ENCODE data around the gene MYRIP. TPM values are rescaled to one million over a fixed set of nuclear protein-coding genes. Genes with fewer than 3 reads are reported as not detected.

MYRIP gene
- total RNA-seq, 1 experiment from 2014 or later, result not detected

DNA sequence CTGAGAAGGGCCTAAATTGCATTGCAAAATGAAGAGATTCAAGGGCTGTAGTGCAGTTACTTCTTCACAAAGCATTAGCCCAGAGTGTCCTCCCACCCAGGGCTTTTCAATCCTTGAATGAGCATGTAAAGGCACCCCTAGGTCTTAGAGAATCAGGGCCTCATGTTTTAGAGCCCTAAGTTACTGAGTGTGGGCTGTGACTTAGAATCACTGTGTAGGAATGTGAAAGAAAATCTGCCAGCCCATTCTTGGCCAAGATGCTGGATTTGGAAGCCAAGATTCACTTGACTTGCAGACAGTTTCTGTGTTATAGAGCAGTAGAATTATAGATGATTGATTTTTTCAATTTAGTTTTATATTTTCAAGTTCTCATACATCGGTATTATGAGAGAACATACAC lies 153.2 kb downstream of the MYRIP start:
- Histone ChIP-seq H3K4me1 (ENCODE audit: insufficient read depth, low read length) (no peaks in the 10 kb centered on the region), H3K4me2 (ENCODE audit: low read length) (no peak overlapping the region), H3F3A (ENCODE audit: low read length, unreplicated experiment) (no peaks in the 10 kb centered on the region), H2AFZ (ENCODE audit: low read length) (no peak overlapping the region), H3K9me3 (ENCODE audit: low read length) (no peaks in the 10 kb centered on the region), H4K20me1 (ENCODE audit: low read length) (no peaks in the 10 kb centered on the region), H3K36me3 (ENCODE audit: low read depth, low read length) (no peaks in the 10 kb centered on the region), H3K27me3 (ENCODE audit: low read length) (no peaks in the 10 kb centered on the region; the same call in 1 of the 2 replicates), H3K9ac (ENCODE audit: low read length) (no peak overlapping the region), H3K27ac (ENCODE audit: low read length) (no peak overlapping the region), H3K79me2 (ENCODE audit: low read length) (no peaks in the 10 kb centered on the region), H3K4me3 (ENCODE audit: low read length) (no peak overlapping the region), H3K9me2 (replicated peaks; ENCODE audit: low read length) (no peaks in the 10 kb centered on the region)
- TF ChIP-seq EZH2 (IDR thresholded peaks at IDR 0.05; ENCODE audit: low read length, unreplicated experiment) (no peak), EZH2phosphoT487 (IDR thresholded peaks at IDR 0.05; ENCODE audit: borderline replicate concordance, low read length) (no peak)
- TF ChIP-seq, protein P1, sequence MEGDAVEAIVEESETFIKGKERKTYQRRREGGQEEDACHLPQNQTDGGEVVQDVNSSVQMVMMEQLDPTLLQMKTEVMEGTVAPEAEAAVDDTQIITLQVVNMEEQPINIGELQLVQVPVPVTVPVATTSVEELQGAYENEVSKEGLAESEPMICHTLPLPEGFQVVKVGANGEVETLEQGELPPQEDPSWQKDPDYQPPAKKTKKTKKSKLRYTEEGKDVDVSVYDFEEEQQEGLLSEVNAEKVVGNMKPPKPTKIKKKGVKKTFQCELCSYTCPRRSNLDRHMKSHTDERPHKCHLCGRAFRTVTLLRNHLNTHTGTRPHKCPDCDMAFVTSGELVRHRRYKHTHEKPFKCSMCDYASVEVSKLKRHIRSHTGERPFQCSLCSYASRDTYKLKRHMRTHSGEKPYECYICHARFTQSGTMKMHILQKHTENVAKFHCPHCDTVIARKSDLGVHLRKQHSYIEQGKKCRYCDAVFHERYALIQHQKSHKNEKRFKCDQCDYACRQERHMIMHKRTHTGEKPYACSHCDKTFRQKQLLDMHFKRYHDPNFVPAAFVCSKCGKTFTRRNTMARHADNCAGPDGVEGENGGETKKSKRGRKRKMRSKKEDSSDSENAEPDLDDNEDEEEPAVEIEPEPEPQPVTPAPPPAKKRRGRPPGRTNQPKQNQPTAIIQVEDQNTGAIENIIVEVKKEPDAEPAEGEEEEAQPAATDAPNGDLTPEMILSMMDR (conservative IDR thresholded peaks at IDR 0.05; ENCODE audit: low read depth, low read length), result no peak
- intact Hi-C loops (cut with micrococcal nuclease), result no loop called here
- ChIA-PET CTCF (no interaction called here), POLR2A (ENCODE audit: unreplicated experiment) (no interaction called here)
- DNase-seq, result no peak
- BruUV-seq (replicated peaks), result no TSS peak
- ATAC-seq, result no peak

DNA sequence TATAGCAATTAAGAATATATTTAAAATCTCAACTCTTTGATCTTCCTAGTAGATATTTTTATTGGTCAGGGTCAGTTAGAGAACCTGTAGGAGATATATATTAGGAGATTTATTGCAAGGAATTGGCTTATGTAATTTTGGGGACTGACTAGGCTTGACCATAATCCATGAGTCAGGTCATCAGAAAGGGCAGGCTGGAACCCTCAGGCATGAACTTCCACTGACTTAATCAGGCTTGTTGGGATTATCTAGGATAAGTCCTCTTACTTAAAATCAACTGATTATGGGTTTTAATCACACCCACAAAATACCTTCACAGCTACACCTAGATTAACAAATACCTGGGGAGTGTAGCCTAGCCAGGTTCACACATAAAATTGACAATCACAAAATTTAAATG lies 156.1 kb downstream of the MYRIP start:
- no peak for DNase-seq
- no peak for TF ChIP-seq EZH2phosphoT487 (IDR thresholded peaks at IDR 0.05; ENCODE audit: borderline replicate concordance, low read length)
- TF ChIP-seq, protein P1 (conservative IDR thresholded peaks at IDR 0.05; ENCODE audit: low read depth, low read length), result no peak
- no peak for TF ChIP-seq EZH2 (IDR thresholded peaks at IDR 0.05; ENCODE audit: low read length, unreplicated experiment)
- intact Hi-C loops (cut with micrococcal nuclease), result no loop called here
- H3K79me2 ChIP-seq (ENCODE audit: low read length), result no peaks in the 10 kb centered on the region
- ChIA-PET CTCF (no interaction called here), POLR2A (ENCODE audit: unreplicated experiment) (no interaction called here)
- H3K4me2 ChIP-seq (ENCODE audit: low read length), result no peak overlapping the region
- no peak overlapping the region for H3K27ac ChIP-seq (ENCODE audit: low read length)
- ATAC-seq, result no peak
- H4K20me1 ChIP-seq (ENCODE audit: low read length), result no peaks in the 10 kb centered on the region
- H3F3A ChIP-seq (ENCODE audit: low read length, unreplicated experiment), result no peaks in the 10 kb centered on the region
- no peak overlapping the region for H3K4me3 ChIP-seq (ENCODE audit: low read length)
- BruUV-seq (replicated peaks), result no TSS peak
- H3K9me3 ChIP-seq (ENCODE audit: low read length), result peaks cover 3% of the 10 kb centered on the region; the same call in 1 of the 2 replicates
- no peaks in the 10 kb centered on the region for H3K9me2 ChIP-seq (replicated peaks; ENCODE audit: low read length)
- H3K27me3 ChIP-seq (ENCODE audit: low read length), result no peaks in the 10 kb centered on the region; the same call in 1 of the 2 replicates
- no peak overlapping the region for H2AFZ ChIP-seq (ENCODE audit: low read length)
- no peaks in the 10 kb centered on the region for H3K4me1 ChIP-seq (ENCODE audit: insufficient read depth, low read length)
- no peaks in the 10 kb centered on the region for H3K36me3 ChIP-seq (ENCODE audit: low read depth, low read length)
- H3K9ac ChIP-seq (ENCODE audit: low read length), result no peak overlapping the region

DNA sequence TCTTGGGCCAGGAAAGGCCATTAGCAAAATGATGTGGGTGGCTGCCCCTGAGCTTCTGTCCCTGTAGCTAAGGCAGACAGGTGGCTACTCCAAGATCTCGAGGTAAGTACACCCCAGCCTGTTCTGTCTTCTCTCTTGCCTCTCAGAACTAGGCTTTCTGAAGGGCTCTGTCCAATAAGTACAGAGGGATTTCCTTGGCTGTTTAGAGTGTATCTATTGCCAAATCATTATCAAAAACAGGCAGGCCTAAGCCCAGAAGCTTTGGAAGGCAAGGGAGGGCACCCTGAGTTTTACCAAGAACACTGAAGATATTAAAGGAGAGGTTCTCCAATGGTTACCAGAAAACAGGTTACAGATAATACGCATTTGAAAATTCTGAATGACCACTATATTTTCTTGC lies 156.6 kb downstream of the MYRIP start:
- H2AFZ ChIP-seq (ENCODE audit: low read length), result no peak overlapping the region
- H3F3A ChIP-seq (ENCODE audit: low read length, unreplicated experiment), result no peaks in the 10 kb centered on the region
- intact Hi-C loops (cut with micrococcal nuclease), result no loop called here
- no peak overlapping the region for H3K4me3 ChIP-seq (ENCODE audit: low read length)
- no peaks in the 10 kb centered on the region for H3K79me2 ChIP-seq (ENCODE audit: low read length)
- no TSS peak for BruUV-seq (replicated peaks)
- no peaks in the 10 kb centered on the region; the same call in 1 of the 2 replicates for H3K27me3 ChIP-seq (ENCODE audit: low read length)
- no peaks in the 10 kb centered on the region for H3K36me3 ChIP-seq (ENCODE audit: low read depth, low read length)
- no peak overlapping the region for H3K9ac ChIP-seq (ENCODE audit: low read length)
- H3K4me2 ChIP-seq (ENCODE audit: low read length), result no peak overlapping the region
- ChIA-PET CTCF (no interaction called here), POLR2A (ENCODE audit: unreplicated experiment) (no interaction called here)
- TF ChIP-seq, protein P1 (conservative IDR thresholded peaks at IDR 0.05; ENCODE audit: low read depth, low read length), result no peak
- TF ChIP-seq EZH2 (IDR thresholded peaks at IDR 0.05; ENCODE audit: low read length, unreplicated experiment) (no peak), EZH2phosphoT487 (IDR thresholded peaks at IDR 0.05; ENCODE audit: borderline replicate concordance, low read length) (no peak)
- H4K20me1 ChIP-seq (ENCODE audit: low read length), result no peaks in the 10 kb centered on the region
- H3K4me1 ChIP-seq (ENCODE audit: insufficient read depth, low read length), result no peaks in the 10 kb centered on the region
- no peak for ATAC-seq
- DNase-seq, result no peak
- H3K27ac ChIP-seq (ENCODE audit: low read length), result no peak overlapping the region
- no peaks in the 10 kb centered on the region for H3K9me2 ChIP-seq (replicated peaks; ENCODE audit: low read length)
- peaks cover 4% of the 10 kb centered on the region; the same call in 1 of the 2 replicates for H3K9me3 ChIP-seq (ENCODE audit: low read length)
